ENCODE data around the gene SSBP3. TPM values are rescaled to one million over a fixed set of nuclear protein-coding genes. Genes with fewer than 3 reads are reported as not detected.

The SSBP3 gene
- total RNA-seq, 3 donors from 2014 or later: 21.3 to 28.0 (median 25.6) TPM

DNA sequence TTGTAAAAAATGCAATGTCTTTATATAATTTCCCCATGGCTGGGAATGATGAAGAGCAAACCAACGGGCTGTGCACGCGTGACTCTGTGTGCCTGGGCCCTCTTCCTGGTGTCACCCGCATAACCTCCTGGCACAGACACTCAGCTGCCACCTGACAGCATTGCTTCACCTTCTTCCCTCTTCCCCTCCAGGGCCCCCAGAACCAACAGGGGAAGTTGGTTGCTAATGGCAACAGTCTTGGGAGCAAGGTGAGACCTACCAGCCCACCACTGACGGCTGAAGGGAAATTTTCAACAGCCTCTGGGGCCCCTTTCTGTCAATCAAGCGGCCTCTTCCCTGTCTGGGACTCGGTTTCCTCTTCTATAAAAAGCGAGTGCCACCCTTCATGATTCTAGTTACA is 33.2 kb downstream of the SSBP3 start:
- DNase-seq (ENCODE audit: low spot score in 2 of 2): no peak
- TF ChIP-seq POLR2AphosphoS5 (IDR thresholded peaks at IDR 0.05) (no peak), POLR2A (IDR thresholded peaks at IDR 0.05) (no peak)
- TF ChIP-seq, protein P1, sequence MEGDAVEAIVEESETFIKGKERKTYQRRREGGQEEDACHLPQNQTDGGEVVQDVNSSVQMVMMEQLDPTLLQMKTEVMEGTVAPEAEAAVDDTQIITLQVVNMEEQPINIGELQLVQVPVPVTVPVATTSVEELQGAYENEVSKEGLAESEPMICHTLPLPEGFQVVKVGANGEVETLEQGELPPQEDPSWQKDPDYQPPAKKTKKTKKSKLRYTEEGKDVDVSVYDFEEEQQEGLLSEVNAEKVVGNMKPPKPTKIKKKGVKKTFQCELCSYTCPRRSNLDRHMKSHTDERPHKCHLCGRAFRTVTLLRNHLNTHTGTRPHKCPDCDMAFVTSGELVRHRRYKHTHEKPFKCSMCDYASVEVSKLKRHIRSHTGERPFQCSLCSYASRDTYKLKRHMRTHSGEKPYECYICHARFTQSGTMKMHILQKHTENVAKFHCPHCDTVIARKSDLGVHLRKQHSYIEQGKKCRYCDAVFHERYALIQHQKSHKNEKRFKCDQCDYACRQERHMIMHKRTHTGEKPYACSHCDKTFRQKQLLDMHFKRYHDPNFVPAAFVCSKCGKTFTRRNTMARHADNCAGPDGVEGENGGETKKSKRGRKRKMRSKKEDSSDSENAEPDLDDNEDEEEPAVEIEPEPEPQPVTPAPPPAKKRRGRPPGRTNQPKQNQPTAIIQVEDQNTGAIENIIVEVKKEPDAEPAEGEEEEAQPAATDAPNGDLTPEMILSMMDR (IDR thresholded peaks at IDR 0.05): no peak
- no peaks in the 10 kb centered on the region for H3K36me3 ChIP-seq
- H3K4me3 ChIP-seq: no peak overlapping the region
- intact Hi-C loops (cut with DNase I; ENCODE audit: low total_unique reads): no loop called here
- no peak overlapping the region for H3K27ac ChIP-seq
- H3K9me3 ChIP-seq: no peaks in the 10 kb centered on the region
- H3K4me1 ChIP-seq: peaks cover 4 to 14% of the 10 kb centered on the region in 2 donors
- H3K27me3 ChIP-seq: no peaks in the 10 kb centered on the region

DNA sequence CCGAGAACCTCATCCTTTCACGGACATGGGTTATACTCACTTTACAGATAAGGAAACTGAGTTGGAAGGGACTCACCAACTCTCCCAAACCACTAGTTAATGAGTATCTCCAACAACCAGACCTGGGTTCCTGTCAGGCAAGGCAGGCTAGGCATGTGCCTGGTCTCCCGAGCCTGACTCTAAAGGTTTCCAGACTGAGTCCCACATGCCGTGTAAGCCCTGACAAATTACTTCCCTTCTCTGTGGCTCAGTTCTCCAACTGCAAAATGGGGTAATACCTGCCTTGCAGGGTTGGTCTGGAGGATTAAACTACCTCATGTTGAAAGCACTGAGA is 34.3 kb downstream of the SSBP3 start:
- H3K4me3 ChIP-seq: no peak overlapping the region
- no peak overlapping the region for H3K27ac ChIP-seq
- DNase-seq (ENCODE audit: low spot score in 2 of 2): no peak
- no peaks in the 10 kb centered on the region for H3K27me3 ChIP-seq
- TF ChIP-seq POLR2A (IDR thresholded peaks at IDR 0.05) (no peak), POLR2AphosphoS5 (IDR thresholded peaks at IDR 0.05) (no peak)
- TF ChIP-seq, protein P1 (IDR thresholded peaks at IDR 0.05): no peak
- H3K36me3 ChIP-seq: no peaks in the 10 kb centered on the region
- peaks cover 4 to 14% of the 10 kb centered on the region in 2 donors for H3K4me1 ChIP-seq
- intact Hi-C loops (cut with DNase I; ENCODE audit: low total_unique reads): no loop called here
- no peaks in the 10 kb centered on the region for H3K9me3 ChIP-seq

DNA sequence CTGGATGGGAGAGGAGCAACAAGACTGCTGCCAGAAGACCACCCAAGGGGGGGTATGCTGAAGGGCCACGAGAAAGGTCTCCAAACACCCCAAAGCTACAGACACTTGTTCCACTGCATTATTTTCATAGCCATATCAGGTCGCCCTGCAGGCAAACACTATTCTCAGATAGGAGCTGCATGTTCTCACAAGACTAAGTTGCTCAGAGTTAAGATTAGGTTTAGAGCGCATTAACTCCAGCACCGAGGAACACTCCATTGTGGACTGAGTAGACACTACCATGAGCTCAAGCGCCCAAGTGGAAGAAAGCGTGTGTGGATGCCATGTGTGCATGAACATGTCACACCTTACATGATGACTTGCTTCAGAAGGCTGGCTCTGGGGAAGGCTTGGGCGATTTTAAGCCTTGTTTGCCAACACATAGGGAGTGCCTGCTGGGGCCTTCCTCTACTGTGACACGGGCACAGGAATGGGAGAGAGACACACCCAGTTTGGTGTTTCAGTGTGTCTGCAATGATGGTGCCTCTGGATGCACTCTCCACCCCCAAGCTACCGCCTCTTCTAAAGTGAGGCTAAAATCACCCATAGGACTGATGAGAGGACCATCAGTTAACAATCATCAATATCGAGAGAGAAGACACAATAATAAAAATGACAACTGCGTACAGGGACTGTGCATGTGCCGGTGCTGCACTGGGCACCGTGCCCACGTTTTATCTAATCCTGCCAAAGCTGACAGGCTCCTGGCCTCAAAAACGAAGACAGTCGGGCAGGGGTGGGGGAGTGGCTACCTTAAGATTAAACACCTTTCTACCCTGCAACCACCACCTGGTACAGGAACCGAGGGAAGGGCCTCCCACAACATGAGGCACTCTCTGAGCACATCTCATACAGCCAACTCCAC is 34.9 kb downstream of the SSBP3 start:
- H3K4me1 ChIP-seq: peaks cover 4 to 14% of the 10 kb centered on the region in 2 donors
- no peaks in the 10 kb centered on the region for H3K27me3 ChIP-seq
- no peaks in the 10 kb centered on the region for H3K36me3 ChIP-seq
- H3K27ac ChIP-seq: no peak overlapping the region
- no peak for DNase-seq (ENCODE audit: low spot score in 2 of 2)
- TF ChIP-seq, protein P1 (IDR thresholded peaks at IDR 0.05): no peak
- TF ChIP-seq POLR2AphosphoS5 (IDR thresholded peaks at IDR 0.05) (no peak), POLR2A (IDR thresholded peaks at IDR 0.05) (no peak)
- no peaks in the 10 kb centered on the region for H3K9me3 ChIP-seq
- no peak overlapping the region for H3K4me3 ChIP-seq
- intact Hi-C loops (cut with DNase I; ENCODE audit: low total_unique reads): no loop called here

DNA sequence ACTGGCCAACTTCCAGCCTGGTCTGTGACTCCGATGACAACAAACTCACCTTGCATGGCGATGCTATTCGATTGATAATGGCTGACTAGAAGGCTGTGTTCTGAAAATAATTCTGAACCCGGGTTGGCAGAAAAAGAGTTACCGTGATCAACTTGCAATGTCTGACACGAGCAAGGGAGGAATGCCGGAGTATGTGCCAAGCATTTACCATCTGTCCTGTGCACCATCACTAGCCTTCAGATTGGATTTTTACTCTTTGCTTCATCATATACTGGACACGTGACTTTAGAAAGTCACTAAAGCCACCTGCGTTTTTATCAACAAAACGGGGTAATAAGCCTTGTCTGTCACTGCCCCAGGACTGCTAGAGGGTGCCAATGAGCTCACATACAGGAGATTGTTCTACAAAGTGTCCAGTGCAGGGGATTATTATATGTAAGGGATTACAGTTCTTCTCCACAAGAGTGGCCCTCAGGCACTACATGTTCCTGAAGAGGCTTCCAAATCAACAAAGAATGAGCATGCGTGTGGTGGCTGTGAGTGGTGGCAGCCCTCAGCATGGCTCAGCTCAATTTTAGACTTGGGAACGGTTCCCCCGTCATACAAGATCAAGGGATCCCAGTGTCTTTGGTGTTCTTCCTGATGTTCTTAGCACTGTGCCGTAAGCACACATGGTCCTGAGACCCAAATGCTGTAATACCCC is 35.8 kb downstream of the SSBP3 start:
- intact Hi-C loops (cut with DNase I; ENCODE audit: low total_unique reads): no loop called here
- H3K9me3 ChIP-seq: no peaks in the 10 kb centered on the region
- no peak overlapping the region for H3K27ac ChIP-seq
- no peak overlapping the region for H3K4me3 ChIP-seq
- no peaks in the 10 kb centered on the region for H3K36me3 ChIP-seq
- H3K4me1 ChIP-seq: peaks cover 4 to 18% of the 10 kb centered on the region in 2 donors
- DNase-seq (ENCODE audit: low spot score in 2 of 2): peak in 1 of 2 donors; percentile 41
- TF ChIP-seq POLR2AphosphoS5 (IDR thresholded peaks at IDR 0.05): no peak
- TF ChIP-seq, protein P1 (IDR thresholded peaks at IDR 0.05): no peak
- TF ChIP-seq POLR2A (IDR thresholded peaks at IDR 0.05): no peak
- no peaks in the 10 kb centered on the region for H3K27me3 ChIP-seq

DNA sequence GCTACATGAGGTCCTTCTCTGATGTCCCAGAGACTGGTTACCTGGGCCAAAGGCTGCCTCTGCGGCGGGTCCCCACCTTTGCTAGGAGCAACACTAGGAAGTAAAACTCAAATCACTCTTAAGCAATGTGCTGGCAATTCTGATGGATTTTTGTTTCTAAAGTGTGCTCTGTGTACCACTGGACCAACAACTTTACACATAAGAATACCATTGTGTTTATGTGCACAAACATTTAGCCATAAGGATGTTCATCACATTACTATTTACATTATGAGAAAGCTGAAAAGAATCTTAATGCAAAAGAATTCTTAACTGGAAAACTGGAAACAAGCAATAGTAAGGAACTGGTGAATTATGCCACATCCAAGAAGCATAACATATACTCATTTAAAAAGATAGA is 38.6 kb downstream of the SSBP3 start:
- Histone ChIP-seq H3K27me3 (no peaks in the 10 kb centered on the region), H3K27ac (no peak overlapping the region), H3K36me3 (no peaks in the 10 kb centered on the region), H3K4me3 (no peak overlapping the region), H3K9me3 (no peaks in the 10 kb centered on the region), H3K4me1 (peaks cover 4 to 18% of the 10 kb centered on the region in 2 donors)
- TF ChIP-seq POLR2A (IDR thresholded peaks at IDR 0.05) (no peak), POLR2AphosphoS5 (IDR thresholded peaks at IDR 0.05) (no peak)
- TF ChIP-seq, protein P1 (IDR thresholded peaks at IDR 0.05): no peak
- DNase-seq (ENCODE audit: low spot score in 2 of 2): no peak
- intact Hi-C loops (cut with DNase I; ENCODE audit: low total_unique reads): no loop called here

All from breast epithelium (tissue), 4 donors.